ENCODE results near the gene POMT1.

DNA sequence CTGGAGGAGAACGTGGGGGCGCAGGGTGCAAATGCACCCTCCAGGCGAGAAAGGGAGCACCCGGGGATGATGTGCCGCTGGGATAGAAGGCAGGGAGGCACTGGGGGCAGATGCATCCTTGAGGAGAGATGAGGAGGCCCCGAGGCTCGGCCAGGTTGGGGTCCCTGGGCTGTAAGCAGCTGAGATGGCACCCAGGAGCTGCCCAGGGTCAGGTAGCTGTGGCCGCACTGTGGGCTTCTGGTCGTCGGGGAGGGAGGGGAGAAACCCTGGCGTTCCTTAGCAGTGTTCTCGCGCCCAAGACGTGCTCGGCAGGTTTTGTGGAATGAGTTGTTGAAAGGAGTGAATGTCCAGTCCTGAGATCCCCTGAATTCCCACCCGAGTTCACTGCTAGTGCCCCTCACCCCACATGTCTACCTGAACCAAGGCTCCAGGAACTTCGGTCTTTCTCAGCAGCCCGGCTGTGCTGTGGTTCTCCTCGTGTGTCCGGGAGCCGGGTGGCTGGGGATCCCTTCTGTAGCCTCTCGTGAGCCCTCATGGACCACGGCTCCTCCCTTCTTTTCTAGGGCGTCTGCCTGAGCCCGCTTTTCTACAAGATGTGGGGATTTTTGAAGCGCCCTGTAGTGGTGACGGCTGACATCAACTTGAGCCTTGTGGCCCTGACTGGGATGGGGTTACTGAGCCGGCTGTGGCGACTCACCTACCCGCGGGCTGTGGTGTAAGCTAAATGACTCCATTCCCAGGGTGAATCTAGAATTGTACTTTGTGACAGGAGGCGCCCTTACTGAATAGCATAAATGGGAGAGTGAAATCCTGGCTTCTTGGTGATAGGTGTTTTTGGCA lies 1.1 kb downstream of the POMT1 start:
- TF ChIP-seq, protein P1, sequence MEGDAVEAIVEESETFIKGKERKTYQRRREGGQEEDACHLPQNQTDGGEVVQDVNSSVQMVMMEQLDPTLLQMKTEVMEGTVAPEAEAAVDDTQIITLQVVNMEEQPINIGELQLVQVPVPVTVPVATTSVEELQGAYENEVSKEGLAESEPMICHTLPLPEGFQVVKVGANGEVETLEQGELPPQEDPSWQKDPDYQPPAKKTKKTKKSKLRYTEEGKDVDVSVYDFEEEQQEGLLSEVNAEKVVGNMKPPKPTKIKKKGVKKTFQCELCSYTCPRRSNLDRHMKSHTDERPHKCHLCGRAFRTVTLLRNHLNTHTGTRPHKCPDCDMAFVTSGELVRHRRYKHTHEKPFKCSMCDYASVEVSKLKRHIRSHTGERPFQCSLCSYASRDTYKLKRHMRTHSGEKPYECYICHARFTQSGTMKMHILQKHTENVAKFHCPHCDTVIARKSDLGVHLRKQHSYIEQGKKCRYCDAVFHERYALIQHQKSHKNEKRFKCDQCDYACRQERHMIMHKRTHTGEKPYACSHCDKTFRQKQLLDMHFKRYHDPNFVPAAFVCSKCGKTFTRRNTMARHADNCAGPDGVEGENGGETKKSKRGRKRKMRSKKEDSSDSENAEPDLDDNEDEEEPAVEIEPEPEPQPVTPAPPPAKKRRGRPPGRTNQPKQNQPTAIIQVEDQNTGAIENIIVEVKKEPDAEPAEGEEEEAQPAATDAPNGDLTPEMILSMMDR (IDR thresholded peaks at IDR 0.05): peak in 1 of 6 experiments; percentile 7
- TF ChIP-seq POLR2A (IDR thresholded peaks at IDR 0.05): no peak
